Skin of body (tissue), 2 donors: Measurements from ENCODE around the gene POLD2. TPM values are rescaled to one million over a fixed set of nuclear protein-coding genes. Genes with fewer than 3 reads are reported as not detected.
"Not testable (repeated sequence)": the region's sequence is repeated elsewhere in the genome, so short reads cannot be mapped to it uniquely, and the experiment has no call there.

ENCODE experiments used
- DNase-seq: peaks from one replicate; lab custom pipeline; 2025; lab: John Stamatoyannopoulos, UW
- total RNA-seq: library from RNA; depleted of rRNA; stranded (reverse); fragments of >200 nt; gene quantifications from one replicate; pipeline ENCODE4 v1.2.3, GENCODE V29; 2014

Gene POLD2
- 46.2 TPM for total RNA-seq

- peak; percentile 97 for DNase-seq
These were observed at the start of gene POLD2 for GRCh38 chr7:44123190-44124003. Gene POLD2 (minus strand): TSS chr7:44123548. CDS start chr7:44122053, 1,495 bp downstream.

GRCh38 chr7:44172803-44173424, 49.6 kb upstream of the POLD2 start:
- DNase-seq, result no peak

- DNase-seq, result no peak
These were observed 49.0 kb upstream of the POLD2 start for GRCh38 chr7:44172352-44172751.

GRCh38 chr7:44171901-44172300, 48.6 kb upstream of the POLD2 start:
- not testable (repeated sequence) for DNase-seq

- no peak for DNase-seq
These were observed 44.6 kb upstream of the POLD2 start for GRCh38 chr7:44167920-44168319.

GRCh38 chr7:44163591-44163990, 40.2 kb upstream of the POLD2 start:
- no peak for DNase-seq

- no peak for DNase-seq
These were observed 39.5 kb upstream of the POLD2 start for GRCh38 chr7:44162785-44163395.

GRCh38 chr7:44162179-44162578, 38.8 kb upstream of the POLD2 start:
- no peak for DNase-seq

- DNase-seq, result no peak
These were observed 38.0 kb upstream of the POLD2 start for GRCh38 chr7:44161371-44161770.

- DNase-seq, result no peak
These were observed 36.7 kb upstream of the POLD2 start for GRCh38 chr7:44159824-44160630.

- no peak for DNase-seq
These were observed 35.7 kb upstream of the POLD2 start for GRCh38 chr7:44158873-44159631.

- no peak for DNase-seq
These were observed 34.9 kb upstream of the POLD2 start for GRCh38 chr7:44158096-44158872.

- DNase-seq, result no peak
These were observed 34.0 kb upstream of the POLD2 start for GRCh38 chr7:44157116-44158080.

GRCh38 chr7:44156453-44157010, 33.2 kb upstream of the POLD2 start:
- no peak for DNase-seq

GRCh38 chr7:44155191-44156185, 32.1 kb upstream of the POLD2 start:
- DNase-seq, result no peak

- DNase-seq, result no peak
These were observed 31.4 kb upstream of the POLD2 start for GRCh38 chr7:44154703-44155102.

- no peak for DNase-seq
These were observed 30.6 kb upstream of the POLD2 start for GRCh38 chr7:44153948-44154335.
